ENCODE results near the gene SEL1L2. TPM values are rescaled to one million over a fixed set of nuclear protein-coding genes. Genes with fewer than 3 reads are reported as not detected.

The SEL1L2 gene
- total and polyA plus RNA-seq, 7 donors, result 0.36 to 1.5 (median 0.80) TPM

DNA sequence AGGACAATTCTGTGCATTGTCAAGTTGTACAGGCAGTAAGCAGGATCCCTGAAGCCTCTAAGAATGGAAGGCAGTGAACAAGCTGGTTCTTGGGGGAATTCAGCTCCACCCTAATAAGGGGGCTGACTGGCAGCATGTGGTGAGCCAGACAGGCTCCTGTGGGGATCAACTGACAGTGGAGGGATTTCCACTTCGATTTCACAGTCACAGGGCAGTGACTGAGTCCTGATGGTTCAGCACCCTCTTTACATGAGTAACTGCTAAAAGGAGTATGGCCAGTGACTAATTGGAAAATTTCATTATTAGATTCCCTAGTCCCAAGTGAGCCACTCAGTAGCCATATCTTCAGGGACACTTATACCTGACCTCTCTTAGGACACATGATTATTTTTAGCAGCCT is 127.2 kb downstream of the SEL1L2 start:
- 20 to 56% (median 29%) methylated on average over 1 of the region's 1 CpG for WGBS, 3 donors
- ATAC-seq (peak in 2 of 4 donors; percentile 45 to 54), DNase-seq (no peak)
- Histone ChIP-seq H3K9me3 (no peaks in the 10 kb centered on the region), H3K4me3 (no peak overlapping the region), H3K36me3 (ENCODE audit: insufficient read depth in 1 of 2, low read depth in 1 of 2) (no peaks in the 10 kb centered on the region), H3K27ac (no peak overlapping the region), H3K27me3 (ENCODE audit: insufficient read depth in 3 of 3, low read length in 2 of 3) (no peaks in the 10 kb centered on the region), H3K4me1 (peaks cover 20% of the 10 kb centered on the region)
- TF ChIP-seq, protein P1, sequence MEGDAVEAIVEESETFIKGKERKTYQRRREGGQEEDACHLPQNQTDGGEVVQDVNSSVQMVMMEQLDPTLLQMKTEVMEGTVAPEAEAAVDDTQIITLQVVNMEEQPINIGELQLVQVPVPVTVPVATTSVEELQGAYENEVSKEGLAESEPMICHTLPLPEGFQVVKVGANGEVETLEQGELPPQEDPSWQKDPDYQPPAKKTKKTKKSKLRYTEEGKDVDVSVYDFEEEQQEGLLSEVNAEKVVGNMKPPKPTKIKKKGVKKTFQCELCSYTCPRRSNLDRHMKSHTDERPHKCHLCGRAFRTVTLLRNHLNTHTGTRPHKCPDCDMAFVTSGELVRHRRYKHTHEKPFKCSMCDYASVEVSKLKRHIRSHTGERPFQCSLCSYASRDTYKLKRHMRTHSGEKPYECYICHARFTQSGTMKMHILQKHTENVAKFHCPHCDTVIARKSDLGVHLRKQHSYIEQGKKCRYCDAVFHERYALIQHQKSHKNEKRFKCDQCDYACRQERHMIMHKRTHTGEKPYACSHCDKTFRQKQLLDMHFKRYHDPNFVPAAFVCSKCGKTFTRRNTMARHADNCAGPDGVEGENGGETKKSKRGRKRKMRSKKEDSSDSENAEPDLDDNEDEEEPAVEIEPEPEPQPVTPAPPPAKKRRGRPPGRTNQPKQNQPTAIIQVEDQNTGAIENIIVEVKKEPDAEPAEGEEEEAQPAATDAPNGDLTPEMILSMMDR (IDR thresholded peaks at IDR 0.05), result no peak
- intact Hi-C loops (cut with DNase I), result no loop called here

DNA sequence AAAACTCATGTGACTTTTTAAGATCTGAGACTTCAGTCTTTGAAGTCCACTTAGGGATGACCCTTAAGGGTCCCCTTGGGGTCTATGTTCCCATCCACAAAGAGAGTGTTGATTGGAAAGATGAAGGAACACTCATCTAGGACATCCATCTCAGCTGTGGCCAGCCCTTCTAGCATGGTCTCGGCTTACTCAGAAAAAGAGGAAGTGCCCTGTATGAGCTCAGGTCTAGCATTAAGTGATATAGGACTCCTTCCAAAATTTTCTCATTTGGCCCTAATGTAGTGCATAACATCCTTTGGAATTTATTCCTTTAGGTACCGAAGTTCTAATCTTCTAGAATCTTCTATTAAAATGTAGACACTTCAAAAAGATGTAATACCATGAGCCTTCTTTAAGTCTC is 128.2 kb downstream of the SEL1L2 start:
- no peak overlapping the region for H3K4me3 ChIP-seq
- no peak for ATAC-seq
- no peaks in the 10 kb centered on the region for H3K36me3 ChIP-seq (ENCODE audit: insufficient read depth in 1 of 2, low read depth in 1 of 2)
- TF ChIP-seq, protein P1 (IDR thresholded peaks at IDR 0.05), result no peak
- 88 to 95% (median 92%) methylated on average over 2 of the region's 2 CpGs for WGBS, 3 donors
- peaks cover 30% of the 10 kb centered on the region for H3K4me1 ChIP-seq
- no peaks in the 10 kb centered on the region for H3K9me3 ChIP-seq
- H3K27ac ChIP-seq, result no peak overlapping the region
- DNase-seq, result no peak
- intact Hi-C loops (cut with DNase I), result no loop called here
- no peaks in the 10 kb centered on the region for H3K27me3 ChIP-seq (ENCODE audit: insufficient read depth in 3 of 3, low read length in 2 of 3)

DNA sequence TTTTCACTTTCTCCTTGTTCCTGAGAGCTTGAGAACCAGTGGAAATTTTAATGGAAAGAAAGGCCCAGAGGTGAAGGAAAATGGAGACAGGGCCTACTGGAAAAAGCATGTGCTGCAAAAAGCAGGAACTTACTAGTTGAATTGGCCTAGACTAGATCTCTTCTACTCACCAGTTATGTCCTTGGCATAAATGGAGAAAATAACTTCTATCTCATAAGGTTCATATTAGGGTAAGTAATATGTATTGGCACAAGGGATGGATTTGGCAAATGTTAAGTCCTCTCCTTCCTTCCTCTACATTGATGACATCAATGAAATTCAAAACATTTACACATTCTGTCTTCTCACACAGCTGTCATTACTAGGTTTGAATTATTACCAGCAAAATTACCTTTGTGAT is 131.5 kb downstream of the SEL1L2 start:
- Histone ChIP-seq H3K4me3 (no peak overlapping the region), H3K4me1 (peaks cover 17% of the 10 kb centered on the region), H3K27ac (peak overlapping the region; percentile 46), H3K9me3 (no peaks in the 10 kb centered on the region), H3K27me3 (ENCODE audit: insufficient read depth in 3 of 3, low read length in 2 of 3) (no peaks in the 10 kb centered on the region), H3K36me3 (ENCODE audit: insufficient read depth in 1 of 2, low read depth in 1 of 2) (no peaks in the 10 kb centered on the region)
- intact Hi-C loops (cut with DNase I), result loop anchor here in 1 of 2 donors (5.0 kb wide), 1 partner anchor 37 kb away; no protein-coding TSS in a partner anchor
- ATAC-seq (no peak), DNase-seq (no peak)
- TF ChIP-seq, protein P1 (IDR thresholded peaks at IDR 0.05), result no peak

DNA sequence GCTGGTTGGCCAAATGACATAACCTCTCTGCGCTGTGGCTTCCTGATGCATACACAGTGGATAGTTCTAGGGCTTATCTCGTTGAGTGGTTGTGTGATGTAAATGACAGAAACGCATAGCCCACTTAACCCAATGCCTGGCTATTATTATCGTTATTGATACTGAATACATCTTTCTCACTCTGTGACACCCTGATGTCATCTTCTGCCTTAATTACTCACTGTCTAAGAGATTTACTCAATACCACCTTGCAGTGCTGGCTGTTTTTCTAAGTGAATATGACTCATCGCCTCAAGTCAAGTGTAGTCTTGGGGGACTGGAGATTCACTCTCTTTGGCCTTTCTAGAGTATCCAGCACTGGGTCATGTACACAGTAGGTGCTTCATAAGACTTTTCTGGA is 132.0 kb downstream of the SEL1L2 start:
- no peaks in the 10 kb centered on the region for H3K36me3 ChIP-seq (ENCODE audit: insufficient read depth in 1 of 2, low read depth in 1 of 2)
- H3K4me3 ChIP-seq, result no peak overlapping the region
- ATAC-seq, result peak in 2 of 4 donors; percentile 3 to 20
- H3K4me1 ChIP-seq, result peaks cover 17% of the 10 kb centered on the region
- no peak for DNase-seq
- TF ChIP-seq, protein P1 (IDR thresholded peaks at IDR 0.05), result no peak
- peak overlapping the region; percentile 46 for H3K27ac ChIP-seq
- H3K27me3 ChIP-seq (ENCODE audit: insufficient read depth in 3 of 3, low read length in 2 of 3), result no peaks in the 10 kb centered on the region
- H3K9me3 ChIP-seq, result no peaks in the 10 kb centered on the region
- WGBS, 3 donors, result 92 to 95% (median 93%) methylated on average over 5 of the region's 5 CpGs
- intact Hi-C loops (cut with DNase I), result loop anchor here in 1 of 2 donors (5.0 kb wide), 1 partner anchor 36 kb away; no protein-coding TSS in a partner anchor

DNA sequence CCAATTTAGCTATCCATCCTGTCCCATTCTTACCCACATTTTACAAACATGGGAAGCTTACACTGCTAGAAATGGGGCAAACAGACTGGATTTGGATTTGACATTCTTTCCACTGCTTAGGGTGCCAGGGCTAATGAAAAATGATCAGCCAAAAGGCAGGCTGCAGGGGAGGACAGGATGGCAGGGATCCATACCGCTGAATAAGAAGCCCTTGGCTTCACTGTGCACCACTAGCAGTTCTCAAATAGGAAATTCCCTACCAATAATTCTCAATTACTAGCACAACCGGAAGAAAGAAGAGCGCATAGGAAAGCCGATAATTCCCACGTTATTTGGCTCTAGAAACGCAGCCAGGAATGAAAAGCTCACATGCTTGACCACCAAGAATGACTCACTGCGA is 132.5 kb downstream of the SEL1L2 start:
- Histone ChIP-seq H3K4me1 (peaks cover 17% of the 10 kb centered on the region), H3K27ac (peak overlapping the region; percentile 46), H3K9me3 (no peaks in the 10 kb centered on the region), H3K4me3 (no peak overlapping the region), H3K36me3 (ENCODE audit: insufficient read depth in 1 of 2, low read depth in 1 of 2) (no peaks in the 10 kb centered on the region), H3K27me3 (ENCODE audit: insufficient read depth in 3 of 3, low read length in 2 of 3) (no peaks in the 10 kb centered on the region)
- WGBS, 3 donors, result 61 to 80% (median 68%) methylated on average over 7 of the region's 7 CpGs
- intact Hi-C loops (cut with DNase I), result loop anchor here in 1 of 2 donors (5.0 kb wide), 1 partner anchor 36 kb away; no protein-coding TSS in a partner anchor
- DNase-seq, result no peak
- peak in 2 of 4 donors; percentile 26 to 51 for ATAC-seq
- TF ChIP-seq, protein P1 (IDR thresholded peaks at IDR 0.05), result no peak

All from psoas muscle (tissue), 8 donors.